ENCODE results near the gene IRF2BPL. TPM values are rescaled to one million over a fixed set of nuclear protein-coding genes. Genes with fewer than 3 reads are reported as not detected.

The IRF2BPL gene
- total and polyA plus RNA-seq, 2 of the 8 experiments (the other 6 are each of a cell fraction or from before 2014, with no cell fraction given) = 18.8 to 57.0 TPM

DNA sequence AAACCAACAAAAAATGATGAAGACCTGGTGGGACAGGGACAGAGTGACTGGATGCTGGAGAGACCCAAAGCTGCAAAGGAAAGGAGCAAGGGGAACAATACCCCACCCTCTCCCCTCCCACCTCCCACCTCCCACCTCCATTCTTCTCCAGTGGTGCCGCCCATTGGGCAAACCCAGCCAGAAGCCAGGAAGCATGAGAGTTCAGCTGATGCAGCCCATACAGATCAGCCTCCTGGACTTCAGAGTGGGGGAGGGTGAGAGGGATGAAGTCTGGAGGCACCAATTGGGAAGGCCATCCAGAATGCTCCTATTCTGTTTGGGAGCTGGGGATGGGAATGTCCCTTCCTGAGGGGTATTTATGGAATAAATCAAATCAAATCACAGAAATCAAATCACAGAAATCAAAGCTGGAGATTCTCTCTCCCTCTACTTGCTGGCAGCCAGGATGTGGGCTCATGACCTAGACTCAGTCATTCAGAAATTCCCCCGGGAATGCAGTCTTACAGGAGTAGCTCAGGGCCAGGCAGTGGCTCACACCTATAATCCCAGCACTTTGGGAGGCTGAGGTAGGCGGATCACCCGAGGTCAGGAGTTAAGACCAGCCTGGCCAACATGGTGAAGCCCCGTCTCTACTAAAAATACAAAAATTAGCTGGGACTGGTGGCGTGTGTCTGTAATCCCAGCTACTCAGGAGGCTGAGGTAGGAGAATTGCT is 31.1 kb downstream of the IRF2BPL start (continued):
- TF ChIP-seq ZNF274 (IDR thresholded peaks at IDR 0.05; ENCODE audit: borderline replicate concordance, extremely low read depth, low read length) (no peak), SIRT6 (IDR thresholded peaks at IDR 0.05; ENCODE audit: low read length) (no peak), ASH2L (IDR thresholded peaks at IDR 0.05; ENCODE audit: low read length) (no peak), SIX5 (IDR thresholded peaks at IDR 0.05; ENCODE audit: low read depth, low read length) (no peak), HDAC2 (IDR thresholded peaks at IDR 0.05; ENCODE audit: borderline replicate concordance in 1 of 2, low read depth in 2 of 2, low read length in 2 of 2) (no peak)
- TF ChIP-seq, protein P1, sequence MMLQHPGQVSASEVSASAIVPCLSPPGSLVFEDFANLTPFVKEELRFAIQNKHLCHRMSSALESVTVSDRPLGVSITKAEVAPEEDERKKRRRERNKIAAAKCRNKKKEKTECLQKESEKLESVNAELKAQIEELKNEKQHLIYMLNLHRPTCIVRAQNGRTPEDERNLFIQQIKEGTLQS (IDR thresholded peaks at IDR 0.05; ENCODE audit: insufficient read depth, low read depth, low read length) = no peak
